GM18907 (cell line): ENCODE data around the gene BMPR1A.

Experiments used
- ATAC-seq: cut with Tn5 transposase; IDR thresholded peaks from one replicate; pipeline ENCODE4 v1.9.1; 2021; ENCODE audit warnings: mild to moderate bottlenecking, moderate library complexity; ENCODE audit not compliant: unreplicated experiment

Gene BMPR1A

GRCh38 chr10:86799188-86799845, 42.9 kb downstream of the BMPR1A start:
- ATAC-seq, result no peak

DNA sequence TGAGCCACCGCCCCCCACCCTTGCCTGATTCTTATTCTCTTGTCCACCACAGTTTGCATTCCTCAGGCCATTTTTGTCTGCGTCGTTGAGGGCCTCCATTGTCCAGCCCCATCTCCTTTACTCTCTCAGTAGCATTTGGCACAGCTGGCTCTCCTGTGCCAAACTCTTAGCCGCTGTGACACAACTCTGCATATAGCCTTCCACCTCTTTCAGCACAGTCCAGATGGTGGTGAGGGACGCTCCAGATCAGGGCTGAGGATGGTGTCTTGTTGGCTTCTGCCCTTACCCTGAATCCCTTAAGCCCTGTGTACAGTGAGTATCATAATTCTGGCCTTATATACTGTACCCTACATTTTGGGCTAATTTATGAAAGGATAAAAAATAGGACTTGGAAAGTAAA, 45.6 kb downstream of the BMPR1A start:
- ATAC-seq, result no peak

- no peak for ATAC-seq
Measured at GRCh38 chr10:86802473-86803108, 46.2 kb downstream of the BMPR1A start.

DNA sequence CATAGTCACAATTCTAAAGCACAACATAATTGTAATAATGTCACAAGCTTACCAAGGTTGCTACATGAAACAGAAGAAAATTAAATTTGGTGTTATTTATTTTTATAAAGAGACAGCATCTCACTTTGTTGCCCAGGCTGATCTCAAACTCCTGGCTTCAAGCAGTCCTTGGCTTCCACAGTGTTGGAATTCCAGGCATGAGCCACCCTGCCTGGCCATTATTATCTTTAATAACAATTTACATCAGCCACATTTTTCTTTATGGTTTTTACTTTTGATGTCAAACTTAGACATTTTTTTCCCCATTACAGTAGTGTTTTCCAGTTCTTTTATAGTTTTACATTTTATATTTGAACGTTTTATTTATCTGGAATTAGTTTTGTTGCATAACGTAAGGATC, 46.7 kb downstream of the BMPR1A start:
- no peak for ATAC-seq

- ATAC-seq, result no peak
Measured at GRCh38 chr10:86804805-86805204, 48.4 kb downstream of the BMPR1A start.

DNA sequence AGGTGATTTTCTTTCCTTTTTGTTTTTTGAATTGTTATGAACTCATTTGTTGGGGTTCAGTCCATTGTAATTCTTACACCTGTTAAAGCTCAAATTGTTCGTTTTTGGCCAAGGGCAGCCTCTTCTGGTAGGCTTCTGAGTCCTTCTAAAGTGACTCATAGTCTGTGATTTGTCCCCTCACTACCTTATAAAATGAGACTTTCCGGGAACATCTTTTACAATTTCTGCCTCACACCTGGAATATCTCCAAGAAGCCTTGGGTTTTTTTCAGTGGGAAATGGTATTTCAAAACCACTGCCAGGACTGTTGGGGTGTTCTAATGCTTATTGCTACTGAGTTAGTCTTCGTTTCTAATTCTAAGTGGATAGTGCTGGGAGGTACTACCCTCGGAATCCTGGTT, 56.7 kb downstream of the BMPR1A start:
- ATAC-seq, result no peak

DNA sequence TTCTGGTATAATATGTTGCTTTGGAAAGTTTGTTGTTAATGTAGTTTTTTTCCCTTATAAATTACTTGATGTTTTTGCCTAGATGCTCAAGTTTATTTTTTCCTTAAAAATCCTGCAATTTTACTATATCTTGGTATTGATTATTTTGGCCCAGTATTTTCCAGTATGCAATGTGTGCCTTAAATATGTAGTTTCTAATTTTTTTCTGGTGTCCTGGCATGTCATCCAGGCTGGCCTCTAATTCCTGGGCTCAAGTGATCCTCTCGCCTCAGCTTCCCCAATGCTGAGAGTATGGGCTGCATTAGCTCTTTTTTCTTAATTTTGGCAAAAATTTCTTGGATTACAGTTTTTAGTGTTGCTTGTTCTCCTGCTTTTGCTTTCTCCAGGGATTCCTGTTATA, 57.6 kb downstream of the BMPR1A start:
- no peak for ATAC-seq

GRCh38 chr10:86815035-86815617, 58.7 kb downstream of the BMPR1A start:
- ATAC-seq, result no peak

DNA sequence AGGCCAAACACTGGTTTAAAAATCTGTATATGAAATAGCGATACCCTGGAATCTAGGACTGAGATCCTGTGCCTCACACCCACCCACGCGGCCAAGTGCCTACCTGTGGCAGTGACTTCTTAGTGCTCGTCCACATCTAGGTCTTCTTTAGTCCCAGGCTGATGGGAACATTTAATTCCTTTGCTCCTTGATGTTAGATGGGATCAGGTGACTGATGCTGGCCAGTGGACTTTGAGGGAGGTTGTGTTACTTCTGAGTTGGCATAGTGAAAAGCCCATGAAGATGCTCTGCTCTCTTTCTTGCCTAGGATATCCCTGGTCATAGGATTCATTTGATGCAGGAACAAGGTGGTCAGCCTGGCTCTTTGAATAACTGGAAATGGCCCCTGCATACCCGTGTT, 59.2 kb downstream of the BMPR1A start:
- ATAC-seq, result no peak

- no peak for ATAC-seq
Measured at GRCh38 chr10:86817246-86817645, 60.8 kb downstream of the BMPR1A start.

- no peak for ATAC-seq
Measured at GRCh38 chr10:86819567-86819966, 63.1 kb downstream of the BMPR1A start.

DNA sequence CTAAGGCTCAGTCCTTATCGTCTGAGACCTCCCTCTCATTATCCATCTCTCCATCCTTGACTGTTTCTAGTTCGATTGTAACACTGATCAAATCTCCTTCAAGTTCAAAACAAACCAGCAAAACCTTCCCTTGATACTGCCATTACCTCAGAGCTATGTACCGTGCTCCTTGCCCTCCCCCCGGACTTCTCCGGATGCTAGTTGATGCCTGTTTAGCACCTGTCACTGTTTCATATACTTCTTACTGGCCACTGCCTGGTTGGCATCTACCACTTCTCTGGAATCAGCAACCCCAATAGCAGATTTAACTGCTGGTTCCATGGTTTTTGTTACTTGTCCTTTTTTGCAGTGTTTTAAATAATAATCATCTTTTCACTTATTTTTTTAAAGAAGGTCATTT, 64.1 kb downstream of the BMPR1A start:
- ATAC-seq, result no peak

DNA sequence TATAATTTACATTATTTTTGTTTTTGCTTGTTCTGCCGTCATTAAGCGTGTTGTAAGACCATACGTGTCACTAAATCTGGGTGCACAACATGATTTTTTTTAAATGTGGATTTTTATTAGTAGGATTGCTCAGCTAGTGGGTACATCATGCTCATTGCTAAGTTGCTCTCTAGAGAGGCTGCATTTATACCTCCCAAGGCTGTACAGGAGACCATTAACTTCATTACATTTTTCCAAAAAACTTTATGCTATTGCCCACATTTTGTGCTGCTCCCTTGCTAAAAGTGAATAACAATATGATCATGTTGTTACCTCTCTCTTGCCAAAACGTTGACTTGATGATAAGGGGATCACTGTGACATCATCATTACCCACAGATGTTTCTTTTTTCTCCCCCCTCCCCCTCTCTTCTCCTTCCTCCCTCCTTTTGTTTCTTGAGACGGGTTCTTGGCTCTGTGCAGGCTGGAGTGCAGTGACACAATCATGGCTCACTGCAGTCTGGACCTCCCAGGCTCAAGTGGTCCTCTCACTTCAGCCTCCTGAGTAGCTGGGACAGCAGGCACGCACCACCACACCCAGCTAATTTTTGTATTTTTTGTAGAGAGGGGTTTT, 65.1 kb downstream of the BMPR1A start:
- ATAC-seq, result no peak

DNA sequence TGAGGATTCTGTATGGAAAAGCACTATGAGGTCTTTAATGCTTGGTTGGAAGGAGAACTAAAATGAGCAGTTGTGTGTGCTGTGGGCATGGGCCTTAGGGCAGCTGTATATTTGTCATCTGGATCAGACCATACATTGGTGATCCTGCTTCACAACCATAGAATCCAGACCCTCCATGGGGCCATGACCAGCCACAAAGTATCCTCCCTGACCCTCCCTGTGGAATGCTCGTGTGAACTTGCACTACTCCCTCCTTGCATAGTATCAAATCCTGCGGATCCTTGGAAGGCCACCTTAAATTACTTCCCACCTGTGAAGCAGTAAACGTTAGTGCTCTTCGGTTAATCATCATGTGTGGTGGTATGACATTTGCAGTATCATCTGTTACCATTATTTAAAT, 67.1 kb downstream of the BMPR1A start:
- ATAC-seq, result no peak

DNA sequence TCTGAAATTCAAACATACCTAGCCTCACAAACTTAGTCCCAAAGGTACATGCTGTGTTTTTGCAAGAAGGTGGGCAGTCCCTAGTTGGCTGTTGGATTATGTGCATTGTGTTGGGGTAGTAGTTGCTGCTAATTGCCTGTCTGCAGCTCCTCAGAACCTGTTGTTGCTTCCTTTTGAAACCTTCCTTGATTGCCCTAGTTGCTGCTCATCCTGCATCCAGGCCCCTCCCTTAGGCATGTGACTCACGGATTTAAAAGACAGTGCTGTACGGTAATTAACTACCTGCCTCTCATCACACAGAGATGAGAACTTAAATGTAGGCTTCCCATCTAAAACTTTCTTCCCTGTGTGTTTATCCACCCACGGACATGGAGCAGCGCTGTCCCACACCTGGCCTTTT, 67.7 kb downstream of the BMPR1A start:
- ATAC-seq, result no peak

DNA sequence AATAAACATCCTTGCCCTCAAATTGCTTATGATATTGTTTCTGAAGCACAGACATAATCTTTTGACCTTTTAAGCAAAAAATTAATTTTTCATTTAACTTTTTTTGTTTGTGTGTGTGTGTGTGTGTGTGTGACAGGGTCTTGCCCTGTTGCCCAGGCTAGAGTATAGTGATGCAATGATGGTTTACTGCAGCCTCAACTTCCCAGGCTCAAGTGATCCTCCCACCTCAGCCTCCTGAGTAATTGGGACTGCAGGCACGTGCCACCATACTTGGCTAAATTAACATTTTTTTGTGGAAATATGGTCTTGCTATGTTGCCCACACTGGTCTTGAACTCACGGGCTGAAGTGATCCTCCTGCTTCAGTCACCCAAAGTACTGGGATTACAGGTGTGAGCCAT, 68.9 kb downstream of the BMPR1A start:
- ATAC-seq, result no peak

GRCh38 chr10:86827639-86828038, 71.2 kb downstream of the BMPR1A start:
- no peak for ATAC-seq

- no peak for ATAC-seq
Measured at GRCh38 chr10:86828145-86828544, 71.7 kb downstream of the BMPR1A start.

GRCh38 chr10:86829472-86829871, 73.1 kb downstream of the BMPR1A start:
- ATAC-seq, result no peak

GRCh38 chr10:86830043-86830591, 73.7 kb downstream of the BMPR1A start:
- ATAC-seq, result no peak

- no peak for ATAC-seq
Measured at GRCh38 chr10:86833969-86834368, 77.5 kb downstream of the BMPR1A start.

DNA sequence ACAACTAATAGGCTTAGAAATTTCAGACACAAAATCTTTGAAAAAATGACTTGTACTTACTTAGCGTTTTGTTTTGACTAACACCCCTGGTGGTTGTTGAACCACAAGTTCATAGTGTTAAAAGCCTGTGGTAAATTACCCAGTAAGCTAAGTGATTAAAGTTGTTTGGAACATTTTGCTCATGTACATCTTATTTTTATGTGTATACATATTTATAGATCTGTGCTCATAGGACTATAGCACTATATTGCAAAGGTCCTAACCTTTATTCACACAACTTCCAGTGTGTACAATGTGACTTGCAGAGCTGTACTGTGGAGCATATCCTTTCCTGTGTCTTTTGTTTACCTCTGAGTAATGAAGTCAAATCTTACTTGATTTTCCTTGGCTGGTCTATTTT, 79.6 kb downstream of the BMPR1A start:
- ATAC-seq, result no peak
